Tibial artery (tissue), 4 donors: ENCODE measurements around the gene SORCS2.

Experiments used
- DNase-seq, 2 donors: peaks; one replicate each; pipeline ENCODE4 v3.0.0-alpha.2; 2019
- H3K27ac ChIP-seq, 2 donors: fragments of 200-600 bp; sonication (generic) in 1 of 2; 1 replicate in 1 of 2; 2 replicates in 1 of 2; pipeline ENCODE4 v1.5.1; 2018 to 2019; ENCODE audit warnings: mild to moderate bottlenecking in 1 of 2
- H3K27me3 ChIP-seq, 2 donors: fragments of 200-600 bp; sonication (generic) in 1 of 2; one replicate each; pipeline versions ENCODE4 v1.5.1 to v1.6.0; 2016 to 2019
- H3K36me3 ChIP-seq, 3 donors: fragments of 200-600 bp; sonication (generic) in 2 of 3; one replicate each; pipeline ENCODE4 v1.5.1; 2016 to 2019; ENCODE audit warnings: mild to moderate bottlenecking in 2 of 3
- H3K4me1 ChIP-seq, 4 donors: fragments of 200-600 bp; sonication (generic) in 2 of 4; 1 replicate in 3 of 4; 2 replicates in 1 of 4; pipeline ENCODE4 v1.5.1; 2016 to 2019
- H3K4me3 ChIP-seq, 2 donors: fragments of 200-600 bp; sonication (generic) in 1 of 2; 1 replicate in 1 of 2; 2 replicates in 1 of 2; pipeline ENCODE4 v1.5.1; 2018 to 2019; ENCODE audit warnings: mild to moderate bottlenecking in 2 of 2
- H3K9me3 ChIP-seq, 3 donors: fragments of 200-600 bp; sonication (generic) in 1 of 3; one replicate each; pipeline ENCODE4 v1.5.1; 2016 to 2019
- intact Hi-C: fragments of 100-400 bp; cut with DNase I; formaldehyde crosslinking; loops from one replicate; pipeline ENCODE4 v1.15.0; 2023; ENCODE audit warnings: low total_unique reads
- TF ChIP-seq, protein P1 (sequence below), 2 experiments: fragments of 200-600 bp in 1 of 2; fragments of 450-650 bp in 1 of 2; IDR thresholded peaks; one replicate each; pipeline ENCODE4 v1.5.1; 2017 to 2019; ENCODE audit warnings: antibody characterized with exemption in 2 of 2, mild to moderate bottlenecking in 1 of 2, moderate library complexity in 1 of 2

Gene SORCS2

DNA sequence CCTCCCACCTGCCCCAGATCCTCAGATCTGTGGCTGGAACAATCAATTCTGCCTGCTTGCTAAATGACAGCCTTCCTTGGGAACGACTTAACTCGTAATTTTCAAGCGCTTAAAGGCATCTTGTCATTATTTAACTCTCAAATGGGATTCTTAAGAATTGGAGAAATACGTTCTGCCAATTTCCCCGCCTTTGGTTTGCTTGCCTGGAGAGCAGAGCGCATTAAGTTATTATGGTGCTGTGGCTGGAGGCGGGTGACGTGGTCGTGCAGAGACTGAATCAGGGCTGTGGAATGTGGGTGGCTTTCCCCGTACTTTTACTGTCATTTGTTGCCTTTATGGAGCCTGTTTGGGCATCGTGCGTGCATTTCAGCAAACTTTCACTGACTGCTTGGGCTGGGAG, 321.3 kb downstream of the SORCS2 start:
- Histone ChIP-seq H3K4me3 (no peak overlapping the region), H3K27ac (no peak overlapping the region)

DNA sequence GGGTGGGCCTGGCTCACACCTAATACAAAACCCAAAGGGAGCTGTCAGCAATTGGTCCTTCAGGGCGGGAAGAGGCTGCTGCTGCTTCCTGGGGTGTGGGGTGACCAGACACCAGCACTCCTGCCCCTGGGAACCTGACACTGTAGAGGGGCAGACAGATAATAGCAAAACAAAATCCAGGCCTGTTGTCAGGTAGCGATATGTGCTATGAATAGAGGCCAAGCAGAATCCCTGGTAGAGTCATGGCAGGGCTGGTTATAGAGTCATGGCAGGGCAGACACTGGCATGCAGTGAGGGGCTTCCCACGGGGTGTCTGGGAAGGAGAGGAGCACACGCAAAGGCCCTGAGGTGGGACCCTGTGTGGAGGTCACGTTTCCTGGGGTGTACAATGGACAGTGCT, 321.9 kb downstream of the SORCS2 start:
- no peaks in the 10 kb centered on the region for H3K36me3 ChIP-seq
- TF ChIP-seq, protein P1, sequence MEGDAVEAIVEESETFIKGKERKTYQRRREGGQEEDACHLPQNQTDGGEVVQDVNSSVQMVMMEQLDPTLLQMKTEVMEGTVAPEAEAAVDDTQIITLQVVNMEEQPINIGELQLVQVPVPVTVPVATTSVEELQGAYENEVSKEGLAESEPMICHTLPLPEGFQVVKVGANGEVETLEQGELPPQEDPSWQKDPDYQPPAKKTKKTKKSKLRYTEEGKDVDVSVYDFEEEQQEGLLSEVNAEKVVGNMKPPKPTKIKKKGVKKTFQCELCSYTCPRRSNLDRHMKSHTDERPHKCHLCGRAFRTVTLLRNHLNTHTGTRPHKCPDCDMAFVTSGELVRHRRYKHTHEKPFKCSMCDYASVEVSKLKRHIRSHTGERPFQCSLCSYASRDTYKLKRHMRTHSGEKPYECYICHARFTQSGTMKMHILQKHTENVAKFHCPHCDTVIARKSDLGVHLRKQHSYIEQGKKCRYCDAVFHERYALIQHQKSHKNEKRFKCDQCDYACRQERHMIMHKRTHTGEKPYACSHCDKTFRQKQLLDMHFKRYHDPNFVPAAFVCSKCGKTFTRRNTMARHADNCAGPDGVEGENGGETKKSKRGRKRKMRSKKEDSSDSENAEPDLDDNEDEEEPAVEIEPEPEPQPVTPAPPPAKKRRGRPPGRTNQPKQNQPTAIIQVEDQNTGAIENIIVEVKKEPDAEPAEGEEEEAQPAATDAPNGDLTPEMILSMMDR (IDR thresholded peaks at IDR 0.05): no peak
- peaks cover 0 to 4% of the 10 kb centered on the region in 2 donors for H3K27me3 ChIP-seq
- no peak overlapping the region for H3K4me3 ChIP-seq
- intact Hi-C loops: no loop called here
- DNase-seq: no peak
- H3K27ac ChIP-seq: no peak overlapping the region
- no peaks in the 10 kb centered on the region for H3K9me3 ChIP-seq
- H3K4me1 ChIP-seq: no peaks in the 10 kb centered on the region

More for the DNA sequence above, 321.3 kb downstream of the SORCS2 start:
- intact Hi-C loops: no loop called here
- peaks cover 0 to 4% (median 1%) of the 10 kb centered on the region in 4 donors for H3K4me1 ChIP-seq
- no peaks in the 10 kb centered on the region for H3K27me3 ChIP-seq
- TF ChIP-seq, protein P1 (IDR thresholded peaks at IDR 0.05): no peak
- DNase-seq: no peak
- H3K9me3 ChIP-seq: no peaks in the 10 kb centered on the region
- H3K36me3 ChIP-seq: no peaks in the 10 kb centered on the region

DNA sequence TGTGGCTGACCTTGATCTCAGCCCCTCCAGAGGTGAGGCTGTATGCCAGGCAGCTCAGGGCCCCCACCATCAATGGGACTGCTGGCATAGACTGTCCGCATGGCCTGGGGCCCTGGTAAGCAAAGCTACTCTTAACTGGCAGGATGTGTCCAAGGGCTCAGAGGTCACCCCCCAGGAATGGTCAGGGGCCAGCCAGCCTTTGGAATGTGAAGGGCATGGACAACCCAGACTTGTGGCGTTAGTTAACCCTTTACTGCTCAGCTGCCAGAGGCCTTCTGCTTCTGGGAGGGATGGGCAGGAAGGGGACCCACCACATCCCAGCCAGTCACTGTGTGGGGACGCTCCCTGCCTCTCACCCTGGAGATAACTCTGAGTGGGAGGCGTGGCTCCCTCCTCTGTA, 322.5 kb downstream of the SORCS2 start:
- Histone ChIP-seq H3K4me3 (no peak overlapping the region), H3K4me1 (no peaks in the 10 kb centered on the region), H3K27me3 (peaks cover 0 to 8% of the 10 kb centered on the region in 2 donors), H3K36me3 (no peaks in the 10 kb centered on the region), H3K9me3 (no peaks in the 10 kb centered on the region), H3K27ac (no peak overlapping the region)
- TF ChIP-seq, protein P1 (IDR thresholded peaks at IDR 0.05): no peak
- intact Hi-C loops: no loop called here
- no peak for DNase-seq

DNA sequence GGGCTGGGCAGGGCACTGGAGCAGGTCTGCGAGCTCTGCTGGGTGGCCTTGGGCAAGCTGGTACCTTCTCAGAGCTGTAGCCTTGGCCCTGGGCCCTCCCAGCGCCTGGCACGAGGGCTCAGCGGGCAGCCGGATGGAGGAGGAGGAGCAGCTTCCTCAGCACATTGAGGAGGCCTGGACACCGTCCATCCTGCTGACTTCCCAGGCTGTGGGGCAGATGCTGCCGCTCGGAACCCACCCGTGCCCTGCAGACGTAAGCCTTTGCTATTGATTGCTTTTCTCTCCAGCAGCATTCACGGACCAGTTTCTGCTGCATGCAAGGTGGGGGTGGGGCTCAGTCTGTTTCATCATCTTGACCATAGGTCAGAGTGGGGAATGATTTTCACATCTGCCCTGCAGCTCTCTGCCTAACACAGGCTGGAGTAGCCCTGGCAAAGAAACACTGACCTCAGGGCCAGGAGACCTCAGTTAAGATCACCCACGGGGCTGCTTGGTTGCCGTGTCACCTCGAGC, 323.1 kb downstream of the SORCS2 start:
- no peak overlapping the region for H3K27ac ChIP-seq
- no peak overlapping the region for H3K4me3 ChIP-seq
- H3K9me3 ChIP-seq: no peaks in the 10 kb centered on the region
- H3K27me3 ChIP-seq: peaks cover 0 to 15% of the 10 kb centered on the region in 2 donors
- no peak for DNase-seq
- TF ChIP-seq, protein P1 (IDR thresholded peaks at IDR 0.05): no peak
- no peaks in the 10 kb centered on the region for H3K36me3 ChIP-seq
- H3K4me1 ChIP-seq: no peaks in the 10 kb centered on the region
- intact Hi-C loops: no loop called here

DNA sequence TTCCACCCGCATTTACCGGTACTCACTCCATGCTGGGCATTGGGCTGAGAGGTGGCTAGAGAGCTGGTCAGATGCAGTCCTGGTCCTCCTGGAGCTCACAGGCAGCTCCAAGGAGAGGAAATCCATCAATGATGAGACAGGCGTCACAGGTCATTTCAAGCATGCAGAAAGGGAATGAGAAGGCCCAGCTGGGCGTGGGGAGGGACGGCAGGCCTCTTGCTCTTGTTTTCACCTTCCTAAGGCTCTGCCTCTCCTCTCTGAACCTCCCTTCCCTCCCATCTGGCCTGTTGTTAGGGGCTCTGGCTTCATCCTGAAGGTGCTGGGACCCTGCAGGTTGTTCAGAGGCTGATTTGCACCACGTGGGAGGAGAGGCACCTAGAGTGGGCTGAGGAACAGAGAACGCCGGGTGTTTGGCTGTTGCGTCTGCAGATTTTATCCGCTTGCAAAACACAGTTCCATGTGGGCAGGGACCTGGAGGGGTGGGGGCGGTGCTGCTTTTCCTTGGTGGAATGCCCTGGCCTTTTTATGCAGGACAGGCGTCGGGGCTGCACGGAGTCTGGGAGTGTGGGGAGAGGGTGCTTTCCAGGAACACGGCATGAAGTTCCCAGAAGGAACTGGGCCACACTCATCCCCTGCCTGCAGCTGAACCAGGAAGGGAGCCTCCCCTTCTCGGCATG, 323.9 kb downstream of the SORCS2 start:
- Histone ChIP-seq H3K4me3 (no peak overlapping the region), H3K27ac (no peak overlapping the region), H3K27me3 (peaks cover 0 to 21% of the 10 kb centered on the region in 2 donors), H3K9me3 (no peaks in the 10 kb centered on the region), H3K36me3 (no peaks in the 10 kb centered on the region), H3K4me1 (no peaks in the 10 kb centered on the region)
- TF ChIP-seq, protein P1 (IDR thresholded peaks at IDR 0.05): no peak
- intact Hi-C loops: no loop called here
- no peak for DNase-seq
